GM18868 (cell line): ENCODE results near the gene DCT.
"Not testable (repeated sequence)": the region's sequence is repeated elsewhere in the genome, so short reads cannot be mapped to it uniquely, and the experiment has no call there.

Experiments
- ATAC-seq: cut with Tn5 transposase; IDR thresholded peaks from one replicate; pipeline ENCODE4 v1.9.1; 2021; ENCODE audit warnings: mild to moderate bottlenecking, moderate library complexity; ENCODE audit not compliant: unreplicated experiment

DCT gene

GRCh38 chr13:94479616-94480015 lies at the start of gene DCT:
Gene DCT, minus strand, starts transcription at chr13:94479682. Its CDS starts 427 bp downstream, at chr13:94479255.
- ATAC-seq = no peak

GRCh38 chr13:94526956-94527355 lies 47.5 kb upstream of the DCT start:
- ATAC-seq = not testable (repeated sequence)

- no peak for ATAC-seq
Measured at GRCh38 chr13:94525781-94526180, 46.3 kb upstream of the DCT start.

DNA sequence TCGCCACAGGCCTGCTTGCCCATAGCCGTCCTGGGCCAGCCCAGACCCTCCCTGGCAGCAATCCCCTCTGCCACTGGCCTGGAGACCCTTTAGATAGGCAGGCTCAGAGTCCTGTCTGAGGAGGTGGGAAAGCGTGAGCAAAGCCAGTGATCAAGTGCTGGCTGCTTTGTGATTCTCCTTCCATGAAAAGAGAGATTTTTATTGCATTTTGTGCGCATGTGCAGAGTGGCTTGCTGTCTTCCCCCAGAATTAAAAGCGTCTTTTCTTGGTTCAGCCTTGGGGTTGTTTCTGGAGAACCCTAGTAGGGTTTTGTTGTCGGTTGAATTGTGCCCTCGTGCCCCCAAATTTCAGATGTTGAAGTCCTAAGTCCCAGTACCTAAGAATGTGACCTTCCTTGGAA lies 44.9 kb upstream of the DCT start:
- no peak for ATAC-seq

DNA sequence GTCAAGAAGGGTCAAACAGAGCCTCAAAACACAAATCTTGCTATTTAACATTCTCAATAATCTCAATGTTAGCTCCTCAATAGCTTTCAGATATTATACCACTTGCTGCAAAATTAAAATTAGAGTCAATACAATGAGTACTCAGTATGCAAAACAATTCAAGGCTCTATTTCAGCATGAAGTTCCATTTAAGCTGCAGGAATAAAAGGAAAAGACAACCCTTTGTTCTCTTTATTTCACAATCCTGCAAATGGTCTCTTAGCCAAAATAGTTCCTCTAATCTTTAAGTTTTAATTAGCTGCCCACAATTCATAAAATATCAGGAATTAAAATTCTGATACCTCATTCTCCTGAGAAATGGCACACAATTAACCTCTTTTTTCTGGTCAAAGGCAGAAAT lies 40.5 kb upstream of the DCT start:
- no peak for ATAC-seq

- no peak for ATAC-seq
Measured at GRCh38 chr13:94516456-94516855, 37.0 kb upstream of the DCT start.

DNA sequence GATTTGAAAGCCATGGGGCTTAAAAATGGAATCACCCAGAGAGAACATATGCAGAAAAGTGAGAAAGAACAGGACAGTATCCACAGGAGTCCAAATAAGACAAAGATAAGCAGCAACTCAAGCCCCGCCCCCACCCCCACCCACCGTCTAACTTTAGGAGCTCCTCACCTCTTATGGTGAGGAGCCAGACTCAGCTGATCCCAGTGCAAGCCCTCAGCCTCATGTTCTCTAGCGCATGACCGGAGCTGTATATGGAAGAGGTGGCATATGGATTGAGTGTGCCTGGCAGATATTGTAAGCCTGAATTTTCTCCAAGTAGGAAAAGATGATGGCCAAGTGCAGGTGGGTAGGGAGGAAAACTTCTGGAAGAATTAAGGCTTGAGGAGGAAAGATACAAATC lies 36.4 kb upstream of the DCT start:
- no peak for ATAC-seq

DNA sequence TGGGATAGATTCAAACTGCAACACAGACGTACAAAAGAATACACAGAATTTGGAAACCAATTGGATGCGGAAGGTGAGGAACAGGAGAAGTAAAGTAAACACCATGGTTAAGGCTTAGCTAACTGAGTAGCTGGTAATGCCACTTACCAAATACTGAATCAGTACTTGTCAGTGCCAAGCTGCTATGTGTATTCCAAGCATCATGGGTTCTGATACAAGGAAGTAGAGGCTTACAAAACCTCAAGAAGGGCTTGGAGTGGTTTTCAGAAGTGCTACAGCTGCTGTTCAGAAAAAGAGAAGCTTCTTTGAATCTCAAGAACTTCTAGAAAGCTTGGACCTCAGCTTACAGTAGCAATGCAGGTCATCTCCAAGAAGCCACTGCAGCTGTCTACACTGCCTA lies 35.9 kb upstream of the DCT start:
- no peak for ATAC-seq

DNA sequence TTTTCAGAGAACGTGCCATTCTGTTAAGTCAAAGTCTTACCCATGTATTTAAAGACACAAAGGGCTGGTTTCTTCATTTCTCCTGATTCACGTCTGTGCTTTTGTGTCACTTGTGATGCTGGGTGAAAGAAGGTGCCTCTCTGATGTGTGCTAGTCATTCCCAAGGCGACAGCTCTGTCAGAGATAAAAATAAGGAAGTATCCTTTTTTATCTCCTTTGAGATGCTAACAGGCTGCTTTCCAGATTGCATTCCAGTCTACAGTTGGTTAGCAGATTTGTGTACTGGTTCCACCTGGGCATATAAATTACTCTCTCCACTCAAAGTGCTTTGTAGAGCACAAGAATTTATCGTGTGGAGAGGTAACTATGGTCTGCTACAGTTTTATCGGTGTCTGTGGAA lies 33.5 kb upstream of the DCT start:
- ATAC-seq = no peak

DNA sequence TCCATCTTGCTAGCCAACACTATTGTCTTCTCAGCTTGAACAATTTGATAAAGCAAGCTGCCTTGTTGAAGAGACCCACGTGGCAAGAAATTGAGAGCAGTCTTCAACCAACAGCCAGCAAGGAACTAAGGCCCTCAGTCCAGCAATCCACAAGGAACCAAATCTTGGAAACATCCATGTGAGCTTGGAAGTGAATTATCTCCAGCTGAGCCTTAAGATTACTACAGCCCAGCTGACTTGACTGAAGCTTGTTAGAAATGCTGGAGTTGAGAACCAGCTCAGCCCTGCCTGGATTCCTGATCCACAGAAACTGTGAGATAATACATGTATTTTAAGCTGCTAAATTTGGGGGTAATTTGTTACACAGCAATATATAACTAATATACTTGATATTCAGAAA lies 26.2 kb upstream of the DCT start:
- no peak for ATAC-seq

DNA sequence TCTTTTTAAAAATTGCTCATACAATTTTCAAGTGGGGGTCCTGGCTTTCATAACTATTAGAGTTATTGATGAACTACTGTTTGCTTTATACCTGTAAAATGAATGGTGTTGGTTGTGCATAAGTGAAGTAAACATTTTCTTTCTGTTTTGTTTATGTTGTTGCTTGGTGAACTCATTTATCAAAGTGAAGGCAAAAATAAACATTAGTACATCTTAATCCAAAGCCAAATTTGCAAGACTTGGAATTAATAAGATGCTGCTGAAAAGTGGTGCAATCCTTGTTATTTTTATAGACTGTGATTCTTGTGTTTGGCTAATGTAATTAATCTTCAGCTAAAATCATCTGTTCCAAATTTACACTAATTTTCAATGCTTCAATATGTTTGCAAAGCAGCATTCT lies 24.4 kb upstream of the DCT start:
- no peak for ATAC-seq

DNA sequence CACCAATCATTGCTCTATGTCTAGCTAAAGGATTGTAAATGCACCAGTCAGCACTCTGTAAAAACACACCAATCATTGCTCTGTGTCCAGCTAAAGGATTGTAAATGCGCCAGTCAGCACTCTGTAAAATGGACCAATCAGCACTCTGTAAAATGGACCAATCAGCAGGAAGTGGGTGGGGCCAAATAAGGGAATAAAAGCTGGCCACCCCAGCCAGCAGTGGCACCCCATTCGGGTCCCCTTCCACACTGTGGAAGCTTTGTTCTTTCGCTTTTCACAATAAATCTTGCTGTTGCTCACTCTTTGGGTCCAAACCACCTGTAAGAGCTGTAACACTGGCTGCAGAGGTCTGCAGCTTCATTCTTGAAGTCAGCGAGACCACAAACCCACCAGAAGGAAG lies 19.3 kb upstream of the DCT start:
- ATAC-seq = not testable (repeated sequence)

DNA sequence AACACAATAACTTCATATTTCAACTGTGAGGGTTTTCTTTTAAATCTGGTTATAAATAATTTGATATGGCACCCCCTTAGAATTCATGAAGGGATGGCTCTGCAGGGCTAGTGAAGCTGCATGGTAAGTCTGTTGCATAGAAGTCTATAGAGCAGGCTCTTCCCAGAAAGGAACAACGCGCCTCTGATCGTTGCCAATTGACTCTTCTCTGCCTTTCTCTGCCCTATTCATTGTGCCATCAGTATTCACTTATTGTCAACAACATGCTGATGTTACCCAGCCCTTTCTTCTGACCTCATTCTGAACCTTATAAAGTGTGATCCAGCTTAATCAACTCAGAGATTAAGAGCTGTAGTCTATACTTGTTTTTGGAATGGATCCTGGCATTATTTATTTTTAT lies 16.3 kb upstream of the DCT start:
- no peak for ATAC-seq

- no peak for ATAC-seq
Measured at GRCh38 chr13:94494026-94494425, 14.5 kb upstream of the DCT start.

DNA sequence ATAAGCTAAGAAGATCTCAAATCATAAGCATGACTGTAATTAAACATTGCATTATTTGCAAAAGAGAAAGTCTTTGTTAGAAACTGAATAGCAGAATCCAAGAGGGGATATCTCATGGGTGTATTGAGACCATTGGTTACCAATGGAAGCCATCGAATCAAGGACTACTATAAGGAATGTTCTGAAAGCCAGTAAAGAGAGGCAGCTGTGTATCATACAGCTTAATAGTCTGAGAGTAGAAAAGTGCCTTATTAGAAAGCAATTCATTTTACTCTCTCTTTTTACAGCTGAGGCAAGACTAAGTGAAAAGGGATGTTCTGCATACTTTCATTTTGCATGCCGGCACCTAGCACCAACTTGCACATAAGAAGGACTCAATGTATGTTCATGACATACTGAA lies 7.6 kb upstream of the DCT start:
- no peak for ATAC-seq

GRCh38 chr13:94483970-94484369 lies 4.5 kb upstream of the DCT start:
- no peak for ATAC-seq

GRCh38 chr13:94481941-94482340 lies 2.5 kb upstream of the DCT start:
- no peak for ATAC-seq

- ATAC-seq = no peak
Measured at GRCh38 chr13:94480672-94481145, 1.2 kb upstream of the DCT start.

- no peak for ATAC-seq
Measured at GRCh38 chr13:94478913-94479312, 569 bp downstream of the DCT start.

DNA sequence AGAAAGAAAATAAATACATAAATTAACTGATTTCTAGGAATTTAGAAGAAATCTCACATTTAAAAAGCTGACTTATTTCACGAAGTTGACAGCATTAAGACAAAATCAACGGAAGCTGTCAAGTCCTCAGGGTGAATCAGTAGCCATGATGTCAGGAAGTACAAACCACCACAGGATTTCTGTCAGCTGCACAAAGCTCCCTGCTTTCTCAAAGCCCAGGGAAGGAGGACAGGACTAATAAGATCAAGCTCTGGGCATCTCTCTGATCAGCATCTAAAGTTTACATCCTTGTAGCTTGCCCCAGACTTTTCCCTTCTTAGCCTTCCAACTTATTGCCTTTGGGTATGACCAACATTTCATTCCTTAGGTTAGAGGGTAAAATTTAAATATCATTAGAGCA lies 9.4 kb downstream of the DCT start:
- ATAC-seq = no peak

DNA sequence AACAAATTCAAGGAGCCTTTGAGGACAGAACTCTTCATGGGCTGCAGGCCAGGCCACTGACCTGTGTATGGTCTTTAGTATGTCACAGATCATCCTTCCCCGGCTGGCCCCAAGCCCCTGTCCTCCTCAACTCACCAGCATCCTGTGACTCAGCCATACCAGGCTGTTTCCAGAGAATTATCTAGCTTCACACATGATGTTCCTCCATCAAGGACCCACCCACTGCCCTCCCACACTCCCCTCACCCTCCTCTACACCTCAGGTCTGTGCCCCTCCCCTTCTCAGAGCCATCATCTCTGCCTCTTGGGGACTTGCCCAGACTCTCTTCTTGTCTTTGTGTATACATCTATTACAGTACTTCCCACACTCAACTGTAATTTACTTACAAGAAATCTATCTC lies 14.7 kb downstream of the DCT start:
- ATAC-seq = no peak

DNA sequence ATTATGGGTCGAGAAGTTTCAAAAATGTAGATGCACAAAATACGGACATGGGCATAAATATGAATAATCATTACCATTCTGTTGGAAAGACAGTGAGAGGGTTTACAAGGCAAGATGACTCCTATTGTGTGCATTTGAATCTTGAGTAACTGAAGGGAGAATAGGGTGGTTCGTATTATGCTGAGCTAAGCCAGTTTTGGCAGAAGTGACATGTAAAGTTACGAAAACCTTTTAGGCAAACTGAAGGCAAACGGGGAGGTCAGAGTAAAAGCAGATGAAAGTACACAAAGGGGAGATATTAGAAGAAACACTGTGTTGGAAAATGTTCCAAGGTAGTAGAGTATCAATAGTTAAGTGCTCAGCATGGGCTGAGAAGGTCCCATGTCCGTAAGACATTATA lies 16.8 kb downstream of the DCT start:
- ATAC-seq = no peak

- ATAC-seq = no peak
Measured at GRCh38 chr13:94459116-94459515, 20.4 kb downstream of the DCT start.

DNA sequence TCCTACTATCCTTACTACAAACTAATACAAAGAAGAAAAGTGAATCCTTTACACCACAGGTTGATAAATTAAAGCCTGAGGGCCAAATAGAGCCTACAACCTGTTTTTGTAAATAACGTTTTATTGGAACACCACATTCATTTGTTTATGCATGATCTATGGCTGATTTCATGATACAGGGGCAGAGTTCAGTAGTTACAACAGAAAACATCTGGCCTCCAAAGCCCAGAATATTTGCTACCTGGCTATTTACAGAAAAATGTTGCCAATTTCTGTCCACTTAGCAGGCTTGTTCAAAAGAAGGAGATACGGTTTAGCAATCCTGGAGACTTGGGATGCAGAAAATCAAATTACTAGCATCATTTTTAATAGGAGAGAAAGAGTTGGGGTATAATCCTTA lies 24.1 kb downstream of the DCT start:
- no peak for ATAC-seq
